Sigmoid colon (tissue), 4 donors: ENCODE data around the gene JADE3.

Source experiments
- CTCF ChIP-seq, 4 experiments: fragments of 450-650 bp in 3 of 4; fragments of 200-600 bp in 1 of 4; IDR thresholded peaks; one replicate each; pipeline ENCODE4 v1.5.1; 2016 to 2019; ENCODE audit warnings: antibody characterized with exemption in 4 of 4, mild to moderate bottlenecking in 3 of 4, moderate library complexity in 2 of 4
- EP300 ChIP-seq, 4 donors: sonication (generic); formaldehyde crosslinking; IDR thresholded peaks; one replicate each; pipeline ENCODE4 v1.6.1; 2017; ENCODE audit warnings: antibody characterized with exemption in 4 of 4
- POLR2A ChIP-seq, 2 donors: fragments of 450-650 bp; IDR thresholded peaks; one replicate each; pipeline ENCODE4 v1.6.1; 2016; ENCODE audit warnings: antibody characterized with exemption in 2 of 2, mild to moderate bottlenecking in 2 of 2, moderate library complexity in 2 of 2
- POLR2AphosphoS5 ChIP-seq, 4 donors: sonication (generic); formaldehyde crosslinking; IDR thresholded peaks; one replicate each; pipeline ENCODE4 v1.6.1; 2017; ENCODE audit warnings: antibody characterized with exemption in 4 of 4

GRCh38 chrX:46967547-46967946, 55.3 kb downstream of the JADE3 start:
- TF ChIP-seq CTCF (IDR thresholded peaks at IDR 0.05) = no peak
- no peak for TF ChIP-seq EP300 (IDR thresholded peaks at IDR 0.05)
- no peak for TF ChIP-seq POLR2A (IDR thresholded peaks at IDR 0.05)
- no peak for TF ChIP-seq POLR2AphosphoS5 (IDR thresholded peaks at IDR 0.05)
